Left forelimb (tissue), 1 donor: ENCODE results near the gene COPZ1.
A peak's percentile ranks its signal among the peaks of the same experiment; 100 is the strongest.

ENCODE experiments used
- DNase-seq: peaks from one replicate; pipeline ENCODE4 v3.0.0-alpha.2; 2018; ENCODE audit warnings: low spot score

COPZ1 gene

DNA sequence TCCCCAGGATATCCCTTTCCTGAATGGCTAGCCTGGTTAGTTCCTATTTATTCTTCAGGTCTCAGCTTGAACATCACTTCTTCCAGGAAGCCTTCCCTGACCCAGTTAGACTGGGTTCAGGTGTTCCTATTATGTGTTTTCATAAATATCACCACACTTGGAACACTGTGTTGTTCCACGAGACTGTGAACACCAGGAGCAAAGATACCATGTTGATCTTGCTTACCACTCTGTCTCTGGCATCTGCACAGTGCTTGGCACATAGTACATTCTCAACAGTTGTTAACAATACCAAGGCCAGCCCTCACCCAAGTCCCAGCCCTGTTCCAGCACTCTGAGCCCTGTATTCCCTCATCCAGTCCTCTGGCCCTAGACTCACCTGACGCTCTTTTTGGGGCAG lies 73.3 kb downstream of the COPZ1 start:
- DNase-seq: no peak

DNA sequence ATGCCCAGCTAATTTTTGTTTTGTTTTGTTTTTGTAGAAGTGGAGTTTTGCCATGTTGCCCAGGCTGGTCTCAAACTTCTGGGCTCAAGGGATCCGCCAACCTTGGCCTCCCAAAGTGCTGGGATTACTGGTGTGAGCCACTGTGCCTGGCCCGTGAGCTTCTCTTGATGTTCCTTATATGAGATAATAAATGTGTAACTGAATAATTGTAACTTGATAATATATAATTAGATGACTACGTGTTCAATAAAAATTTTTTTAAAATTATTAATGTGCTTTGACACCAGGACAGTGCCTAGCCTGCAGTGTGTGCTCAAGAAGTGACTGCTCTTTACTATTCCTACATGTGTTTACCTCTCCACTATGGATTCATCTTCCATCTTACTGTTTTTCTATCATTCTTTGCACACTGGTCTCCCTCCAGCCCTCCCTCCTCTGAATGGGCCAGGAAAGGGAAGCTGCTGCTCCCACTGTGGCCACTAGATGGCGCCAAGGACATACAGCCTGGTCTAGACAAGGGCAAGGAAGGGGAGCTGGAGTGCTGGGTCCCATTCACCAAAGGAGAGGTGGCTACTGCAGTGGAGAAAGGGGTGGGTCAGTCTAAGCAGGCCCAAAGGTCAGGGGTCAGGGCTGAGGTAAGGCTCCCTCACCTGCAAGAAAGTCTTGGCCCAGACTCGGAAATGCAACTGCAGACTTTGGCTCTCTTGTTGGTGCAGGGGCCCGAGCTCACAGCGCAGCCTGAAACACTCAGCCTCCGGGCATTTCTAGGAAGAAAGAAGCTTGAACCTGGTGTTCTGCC lies 74.3 kb downstream of the COPZ1 start:
- DNase-seq: peak; percentile 92

DNA sequence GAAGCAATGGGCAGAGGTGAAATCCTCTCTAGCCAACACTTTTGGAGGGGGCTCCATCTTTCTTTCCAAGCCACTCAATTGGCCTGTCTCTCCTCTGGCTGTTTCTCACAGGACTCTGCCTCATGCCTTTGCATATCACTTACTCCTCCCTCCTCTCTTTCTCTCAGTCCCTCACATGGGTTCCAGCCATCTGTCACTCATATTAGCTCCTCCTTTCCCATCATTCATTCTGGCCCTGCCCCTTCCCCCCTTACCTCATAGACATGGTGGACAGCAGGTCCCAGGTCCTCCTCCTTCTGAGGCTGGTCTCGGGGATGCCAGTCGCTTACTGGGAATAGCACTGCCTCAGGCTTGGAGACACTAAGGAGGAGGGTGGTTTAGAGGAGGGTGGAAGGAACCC lies 76.2 kb downstream of the COPZ1 start:
- DNase-seq: no peak
